HepG2 (cell line): ENCODE results near the gene SMAP2. TPM values are rescaled to one million over a fixed set of nuclear protein-coding genes. Genes with fewer than 3 reads are reported as not detected.

Experiments
- AHDC1 ChIP-seq: sonication (generic); formaldehyde crosslinking; IDR thresholded peaks from 2 replicates; pipeline ENCODE4 v1.5.1; 2020; ENCODE audit warnings: mild to moderate bottlenecking, missing genetic modification reagents, borderline replicate concordance
- GABPA ChIP-seq, 2 experiments: IDR thresholded peaks; 2 replicates each; pipeline ENCODE4 v1.6.1; 2011 to 2016; ENCODE audit warnings: low read depth in 2 of 2, low read length in 1 of 2, missing biosample characterization in 1 of 2, missing genetic modification characterization in 1 of 2
- GPBP1L1 ChIP-seq: sonication (generic); formaldehyde crosslinking; IDR thresholded peaks from 2 replicates; pipeline ENCODE4 v1.5.0; 2020; ENCODE audit warnings: mild to moderate bottlenecking, missing genetic modification reagents
- HOXA3 ChIP-seq: sonication (generic); formaldehyde crosslinking; IDR thresholded peaks from 2 replicates; pipeline ENCODE4 v1.5.0; 2020; ENCODE audit warnings: missing genetic modification reagents
- JARID2 ChIP-seq: sonication (generic); formaldehyde crosslinking; IDR thresholded peaks from 2 replicates; pipeline ENCODE4 v1.8.1; 2023; ENCODE audit warnings: missing genetic modification reagents, inconsistent platforms; ENCODE audit not compliant: insufficient replicate concordance
- KAT2B ChIP-seq: fragments of 150-350 bp; IDR thresholded peaks from 2 replicates; pipeline ENCODE4 v1.6.1; 2014; ENCODE audit warnings: low read depth, low read length, borderline replicate concordance
- MLLT10 ChIP-seq: sonication (generic); formaldehyde crosslinking; IDR thresholded peaks from 2 replicates; pipeline ENCODE4 v1.4.0; 2020; ENCODE audit warnings: missing genetic modification reagents
- MTERF4 ChIP-seq: sonication (generic); formaldehyde crosslinking; IDR thresholded peaks from 2 replicates; pipeline ENCODE4 v1.8.0; 2023; ENCODE audit warnings: mild to moderate bottlenecking, missing genetic modification reagents
- NFATC3 ChIP-seq: sonication (generic); formaldehyde crosslinking; IDR thresholded peaks from 2 replicates; pipeline ENCODE4 v1.5.1; 2020; ENCODE audit warnings: mild to moderate bottlenecking, missing genetic modification reagents
- NFE2L1 ChIP-seq: sonication (generic); formaldehyde crosslinking; IDR thresholded peaks from 2 replicates; pipeline ENCODE4 v1.4.0; 2020; ENCODE audit warnings: missing genetic modification reagents, mild to moderate bottlenecking, borderline replicate concordance
- RCOR2 ChIP-seq: IDR thresholded peaks from 2 replicates; pipeline ENCODE4 v1.6.1; 2016; ENCODE audit warnings: missing biosample characterization, missing genetic modification reagents
- SOX13 ChIP-seq, 3 experiments: fragments of 450-650 bp in 1 of 3; sonication (generic) in 1 of 3; formaldehyde crosslinking in 1 of 3; IDR thresholded peaks in 2 of 3; conservative IDR thresholded peaks in 1 of 3; 2 replicates each; pipeline versions ENCODE4 v1.5.0 to v1.6.1; 2016 to 2020; ENCODE audit warnings: antibody characterized with exemption in 1 of 3, mild to moderate bottlenecking in 1 of 3, missing compliant biosample characterization in 1 of 3, missing genetic modification reagents in 1 of 3, moderate library complexity in 1 of 3
- SP2 ChIP-seq: sonication (generic); formaldehyde crosslinking; IDR thresholded peaks from 2 replicates; pipeline ENCODE4 v1.5.1; 2020; ENCODE audit warnings: mild to moderate bottlenecking, missing genetic modification reagents
- TOE1 ChIP-seq: sonication (generic); formaldehyde crosslinking; IDR thresholded peaks from 2 replicates; pipeline ENCODE4 v1.4.0; 2020; ENCODE audit warnings: mild to moderate bottlenecking, missing genetic modification reagents
- ZBTB26 ChIP-seq: IDR thresholded peaks from 2 replicates; pipeline ENCODE4 v1.6.1; 2016; ENCODE audit warnings: missing compliant biosample characterization, missing genetic modification reagents, borderline replicate concordance
- ZMYM3 ChIP-seq: sonication (generic); formaldehyde crosslinking; IDR thresholded peaks from 2 replicates; pipeline ENCODE4 v1.5.1; 2020; ENCODE audit warnings: mild to moderate bottlenecking, missing genetic modification reagents
- ZNF234 ChIP-seq: sonication (generic); formaldehyde crosslinking; conservative IDR thresholded peaks from 2 replicates; pipeline ENCODE4 v1.5.1; 2020; ENCODE audit warnings: mild to moderate bottlenecking, missing genetic modification reagents
- ZNF3 ChIP-seq: IDR thresholded peaks from 2 replicates; pipeline ENCODE4 v1.7.0; 2017; ENCODE audit warnings: inconsistent platforms
- ZNF549 ChIP-seq: sonication (generic); formaldehyde crosslinking; IDR thresholded peaks from 2 replicates; pipeline ENCODE4 v1.5.0; 2020; ENCODE audit warnings: missing genetic modification reagents
- ZNF678 ChIP-seq: sonication (generic); formaldehyde crosslinking; IDR thresholded peaks from 2 replicates; pipeline ENCODE4 v1.4.0; 2020; ENCODE audit warnings: mild to moderate bottlenecking, missing genetic modification reagents
- polyA plus RNA-seq, 8 experiments: library from polyadenylated mRNA; depleted of rRNA in 3 of 8; stranded (reverse) in 7 of 8; unstranded in 1 of 8; fragments of >200 nt; fragmentation: Illumina TruSeq in 4 of 8; extraction: Trizol in 4 of 8; gene quantifications; 2 replicates each; pipeline versions ENCODE4 v1.2.1 to v1.2.3, GENCODE V29; 2011 to 2016; ENCODE audit warnings: low read depth in 4 of 8, missing spikeins in 1 of 8, mixed read lengths in 1 of 8; ENCODE audit not compliant: insufficient read depth in 1 of 8
- total RNA-seq, 5 experiments: library from RNA; depleted of rRNA; stranded (reverse); fragments of >200 nt; fragmentation: Illumina TruSeq; extraction: Trizol; gene quantifications; 2 replicates each; pipeline ENCODE4 v1.2.3, GENCODE V29; 2016; ENCODE audit warnings: low read depth in 1 of 5

Gene SMAP2
- total and polyA plus RNA-seq, 2 of the 13 experiments (the other 11 are each of a cell fraction or from before 2014, with no cell fraction given), result 19.0 to 22.3 TPM

GRCh38 chr1:40414331-40414730 is 40.8 kb downstream of the SMAP2 start (continued):
- TF ChIP-seq RCOR2 (CRISPR knock-in tag), result 0 out of 2 replicates have a peak, but pooled peaks have one; percentile 44
- TF ChIP-seq SP2 (CRISPR knock-in tag), result no peak
- TF ChIP-seq AHDC1, result no peak
- TF ChIP-seq GABPA (IDR thresholded peaks at IDR 0.05; ENCODE audit: low read depth, low read length), result no peak
- TF ChIP-seq GABPA (CRISPR knock-in tag; IDR thresholded peaks at IDR 0.05; ENCODE audit: low read depth), result no peak
- TF ChIP-seq TOE1 (CRISPR knock-in tag), result no peak
- no peak for TF ChIP-seq ZNF678
- TF ChIP-seq JARID2 (CRISPR knock-in tag), result no peak
- no peak for TF ChIP-seq ZBTB26 (CRISPR knock-in tag)
- TF ChIP-seq MLLT10, result no peak
- TF ChIP-seq GPBP1L1 (CRISPR knock-in tag), result no peak
- no peak for TF ChIP-seq NFE2L1 (CRISPR knock-in tag)
- no peak for TF ChIP-seq HOXA3 (CRISPR knock-in tag)
- TF ChIP-seq SOX13 (IDR thresholded peaks at IDR 0.05), result no peak
- peak in 1 of 2 experiments; percentile 40; a peak in 1 of 4 replicates for TF ChIP-seq SOX13 (CRISPR knock-in tag; conservative IDR thresholded peaks at IDR 0.05 in 1 of 2, IDR thresholded peaks at IDR 0.05 in 1 of 2)
- no peak for TF ChIP-seq MTERF4 (CRISPR knock-in tag)
- peak; percentile 86; the same call in 1 of the 2 replicates for TF ChIP-seq ZMYM3 (CRISPR knock-in tag)
- TF ChIP-seq NFATC3 (CRISPR knock-in tag), result no peak
- TF ChIP-seq ZNF549, result no peak
- TF ChIP-seq ZNF234 (CRISPR knock-in tag), result no peak
- no peak for TF ChIP-seq ZNF3 (CRISPR knock-in tag)
- TF ChIP-seq KAT2B, result no peak
